Thoracic aorta (tissue), 2 donors: ENCODE measurements around the gene XKR3. TPM values are rescaled to one million over a fixed set of nuclear protein-coding genes. Genes with fewer than 3 reads are reported as not detected.
"Not testable (repeated sequence)": the region's sequence is repeated elsewhere in the genome, so short reads cannot be mapped to it uniquely, and the experiment has no call there.

Source experiments
- ATAC-seq: fragments of 150-250 bp; one replicate; pipeline ENCODE4 v1.8.0; 2017; ENCODE audit warnings: low read depth; ENCODE audit not compliant: insufficient number of reproducible peaks, low FRiP score
- DNase-seq: peaks from one replicate; pipeline ENCODE4 v3.0.0-alpha.2; 2020; ENCODE audit warnings: low spot score
- H3K27ac ChIP-seq, 2 donors: fragments of 200-600 bp; sonication (generic); 1 replicate in 1 of 2; 2 replicates in 1 of 2; pipeline ENCODE4 v1.5.1; 2016; ENCODE audit warnings: mild to moderate bottlenecking in 2 of 2, moderate library complexity in 2 of 2
- H3K27me3 ChIP-seq: fragments of 200-600 bp; sonication (generic); replicated peaks from 2 replicates; pipeline ENCODE4 v1.6.0; 2016; ENCODE audit warnings: mild to moderate bottlenecking; ENCODE audit not compliant: insufficient read depth
- H3K36me3 ChIP-seq: fragments of 200-600 bp; sonication (generic); one replicate; pipeline ENCODE4 v1.5.1; 2016
- H3K4me1 ChIP-seq, 2 donors: fragments of 200-600 bp; sonication (generic); 1 replicate in 1 of 2; 2 replicates in 1 of 2; pipeline versions ENCODE4 v1.5.1 to v1.6.0; 2016; ENCODE audit warnings: low read depth in 2 of 2, mild to moderate bottlenecking in 1 of 2; ENCODE audit not compliant: control insufficient read depth in 1 of 2
- H3K4me3 ChIP-seq: fragments of 200-600 bp; sonication (generic); 2 replicates; pipeline ENCODE4 v1.5.1; 2016; ENCODE audit warnings: mild to moderate bottlenecking
- H3K9me3 ChIP-seq: fragments of 200-600 bp; sonication (generic); 2 replicates; pipeline ENCODE4 v1.5.1; 2016
- CTCF ChIP-seq: fragments of 200-600 bp; sonication (generic); IDR thresholded peaks from one replicate; pipeline ENCODE4 v1.5.1; 2019; ENCODE audit warnings: antibody characterized with exemption
- total RNA-seq, 2 donors: library from RNA; depleted of rRNA; stranded (reverse); fragments of >200 nt; gene quantifications; one replicate each; pipeline versions ENCODE4 v1.1.0 to v1.2.3, GENCODE V29; 2016

XKR3 gene
- total RNA-seq: not detected

DNA sequence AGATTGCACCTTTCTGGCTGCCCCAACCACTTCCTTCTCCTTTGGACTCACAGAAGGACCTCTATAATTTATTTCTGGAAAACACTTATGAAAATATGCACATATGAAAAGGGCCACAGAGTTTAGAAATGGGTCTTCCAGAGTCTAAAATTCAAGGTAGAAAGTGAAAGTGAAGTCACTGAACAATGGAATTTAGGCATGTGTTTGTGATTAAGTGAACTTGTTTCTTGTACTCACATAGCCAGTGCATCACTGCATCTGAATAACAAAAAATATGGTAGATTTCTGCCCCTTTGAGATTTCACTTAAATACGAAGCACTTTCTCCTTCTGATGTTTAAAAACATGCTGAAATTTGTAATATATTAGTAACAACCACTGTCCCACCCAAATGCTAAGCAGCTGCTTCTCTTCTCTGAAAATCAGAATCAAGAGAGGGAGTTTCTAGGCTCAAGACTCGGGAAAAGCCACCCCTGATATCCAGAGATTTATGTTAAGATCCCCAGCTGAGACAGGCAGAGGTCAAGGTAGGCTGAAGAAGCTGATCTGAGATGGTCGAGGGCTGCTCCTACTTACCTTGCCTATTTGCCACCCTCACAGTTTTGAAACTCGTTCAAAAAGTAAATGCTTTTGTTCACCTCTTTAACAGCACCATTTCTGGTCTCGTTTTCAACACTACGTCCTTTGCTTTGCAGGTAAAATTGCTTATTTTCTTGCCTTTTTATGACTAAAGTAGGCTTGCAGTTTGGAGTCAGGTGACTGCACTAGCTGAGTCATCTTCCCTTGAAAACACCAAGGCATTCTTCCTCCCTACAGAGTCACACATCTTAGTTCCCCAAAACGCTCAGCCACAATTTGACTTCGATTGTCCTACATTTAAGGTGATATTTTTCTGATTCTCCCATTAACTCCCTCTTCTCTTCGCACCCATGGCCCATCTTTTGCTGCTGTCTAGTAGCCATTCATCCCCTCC is at the start of gene XKR3:
TSS of gene XKR3 (minus strand) at position 696 of the 972 bp plus-strand sequence. CDS start 17,338 bp downstream, outside the sequence.
- H3K4me1 ChIP-seq: no peaks in the 10 kb centered on the region
- no peaks in the 10 kb centered on the region for H3K27me3 ChIP-seq
- no peaks in the 10 kb centered on the region for H3K9me3 ChIP-seq
- ATAC-seq (no peak), DNase-seq (no peak)
- H3K36me3 ChIP-seq: no peaks in the 10 kb centered on the region
- peak within 1 kb of the TSS; percentile 60 for H3K4me3 ChIP-seq
- no peak within 1 kb of the TSS for H3K27ac ChIP-seq
- TF ChIP-seq CTCF: no peak

- not testable (repeated sequence) for H3K36me3 ChIP-seq, H3K9me3 ChIP-seq, DNase-seq, ATAC-seq, H3K27me3 ChIP-seq
- Histone ChIP-seq H3K4me3 (peak overlapping the region; percentile 49), H3K4me1 (peaks cover 4 to 18% of the 10 kb centered on the region in 2 donors), H3K27ac (peak overlapping the region; percentile 77 to 80)
These were observed 44.4 kb upstream of the XKR3 start for GRCh38 chr22:16869640-16870039.

DNA sequence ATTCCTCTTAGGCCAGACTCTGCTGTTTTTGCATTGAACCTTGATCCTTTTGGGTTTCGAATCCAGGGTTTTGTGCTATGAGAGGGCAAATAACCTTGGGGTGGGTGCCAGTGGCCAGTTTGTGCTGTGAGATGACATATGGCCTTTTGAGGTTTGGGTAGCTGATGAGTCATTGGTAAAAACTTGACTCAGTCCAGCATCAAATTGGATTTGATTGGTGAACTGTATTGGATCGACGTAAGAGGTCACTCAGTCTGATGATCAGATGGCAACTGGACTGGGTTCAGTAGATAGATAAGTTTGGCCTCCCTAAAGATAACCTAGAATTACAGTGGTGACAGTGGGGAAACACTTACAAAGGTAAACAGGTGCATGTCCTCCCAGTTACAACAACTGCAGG is 41.0 kb upstream of the XKR3 start:
- Histone ChIP-seq H3K27me3 (no peaks in the 10 kb centered on the region), H3K4me1 (peaks cover 4 to 18% of the 10 kb centered on the region in 2 donors), H3K27ac (no peak overlapping the region), H3K4me3 (no peak overlapping the region), H3K36me3 (no peaks in the 10 kb centered on the region), H3K9me3 (no peaks in the 10 kb centered on the region)
- ATAC-seq (no peak), DNase-seq (no peak)
- no peak for TF ChIP-seq CTCF

- H3K27me3 ChIP-seq, H3K27ac ChIP-seq, H3K4me1 ChIP-seq, DNase-seq, H3K4me3 ChIP-seq, H3K36me3 ChIP-seq, ATAC-seq, H3K9me3 ChIP-seq: not testable (repeated sequence)
These were observed 31.6 kb upstream of the XKR3 start for GRCh38 chr22:16856851-16857250.

DNA sequence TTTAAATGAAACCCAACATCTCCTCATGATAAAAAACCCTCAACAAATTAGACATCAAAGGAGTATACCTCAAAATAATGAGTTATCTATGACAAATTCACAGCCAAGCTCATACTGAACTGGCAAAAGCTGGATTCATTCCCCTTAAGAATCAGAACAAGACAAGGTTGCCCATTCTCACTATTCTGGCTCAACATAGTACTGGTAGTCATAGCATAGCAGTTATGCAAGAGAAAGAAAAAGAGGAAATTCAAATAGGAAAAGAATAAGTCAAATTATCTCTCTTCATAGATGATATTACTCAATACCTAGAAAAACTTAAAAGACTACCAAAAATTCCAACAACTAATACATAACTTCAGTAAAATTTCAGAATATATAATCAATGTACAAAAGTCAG is 29.4 kb upstream of the XKR3 start:
- Histone ChIP-seq H3K4me1 (no peaks in the 10 kb centered on the region), H3K36me3 (no peaks in the 10 kb centered on the region), H3K4me3 (no peak overlapping the region), H3K9me3 (no peaks in the 10 kb centered on the region), H3K27ac (no peak overlapping the region), H3K27me3 (no peaks in the 10 kb centered on the region)
- no peak for DNase-seq
- TF ChIP-seq CTCF: no peak
- ATAC-seq: no peak

GRCh38 chr22:16851268-16851996 is 26.2 kb upstream of the XKR3 start:
- not testable (repeated sequence) for DNase-seq, H3K36me3 ChIP-seq, H3K27me3 ChIP-seq, H3K27ac ChIP-seq, ATAC-seq, H3K4me1 ChIP-seq, H3K4me3 ChIP-seq, H3K9me3 ChIP-seq
